AG10803 (cell line): Measurements from ENCODE around the gene TMOD1.

Source experiments
- DNase-seq: peaks from one replicate; pipeline ENCODE4 v3.0.0; 2010; ENCODE audit warnings: low read depth
- H3K4me3 ChIP-seq: 2 replicates; pipeline ENCODE4 v1.5.1; 2011; ENCODE audit warnings: mild to moderate bottlenecking, low read length, control low read depth
- TF ChIP-seq, protein P1 (sequence below): conservative IDR thresholded peaks from 2 replicates; pipeline ENCODE4 v1.5.1; 2011; ENCODE audit warnings: mild to moderate bottlenecking, low read length, control low read depth, inconsistent platforms

Gene TMOD1

DNA sequence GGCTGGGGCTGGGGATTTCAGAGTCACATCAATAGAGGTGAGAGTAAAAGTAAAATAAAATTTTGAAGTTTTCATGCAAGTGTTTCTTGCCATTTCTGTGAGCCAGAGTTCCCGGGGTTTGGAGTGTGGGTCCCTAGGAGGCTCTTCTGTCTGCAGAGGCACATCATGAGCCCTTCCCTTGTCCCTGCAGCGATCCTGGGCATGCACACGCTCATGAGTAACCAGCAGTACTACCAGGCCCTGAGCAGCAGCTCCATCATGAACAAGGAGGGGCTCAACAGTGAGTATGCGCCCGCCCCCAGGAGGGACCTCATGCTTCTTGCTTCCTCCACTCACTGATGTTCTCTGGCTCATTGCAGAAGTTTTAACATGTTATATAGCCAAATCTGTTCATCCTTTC, 61.1 kb downstream of the TMOD1 start:
- DNase-seq: no peak
- H3K4me3 ChIP-seq: no peak overlapping the region
- TF ChIP-seq, protein P1, sequence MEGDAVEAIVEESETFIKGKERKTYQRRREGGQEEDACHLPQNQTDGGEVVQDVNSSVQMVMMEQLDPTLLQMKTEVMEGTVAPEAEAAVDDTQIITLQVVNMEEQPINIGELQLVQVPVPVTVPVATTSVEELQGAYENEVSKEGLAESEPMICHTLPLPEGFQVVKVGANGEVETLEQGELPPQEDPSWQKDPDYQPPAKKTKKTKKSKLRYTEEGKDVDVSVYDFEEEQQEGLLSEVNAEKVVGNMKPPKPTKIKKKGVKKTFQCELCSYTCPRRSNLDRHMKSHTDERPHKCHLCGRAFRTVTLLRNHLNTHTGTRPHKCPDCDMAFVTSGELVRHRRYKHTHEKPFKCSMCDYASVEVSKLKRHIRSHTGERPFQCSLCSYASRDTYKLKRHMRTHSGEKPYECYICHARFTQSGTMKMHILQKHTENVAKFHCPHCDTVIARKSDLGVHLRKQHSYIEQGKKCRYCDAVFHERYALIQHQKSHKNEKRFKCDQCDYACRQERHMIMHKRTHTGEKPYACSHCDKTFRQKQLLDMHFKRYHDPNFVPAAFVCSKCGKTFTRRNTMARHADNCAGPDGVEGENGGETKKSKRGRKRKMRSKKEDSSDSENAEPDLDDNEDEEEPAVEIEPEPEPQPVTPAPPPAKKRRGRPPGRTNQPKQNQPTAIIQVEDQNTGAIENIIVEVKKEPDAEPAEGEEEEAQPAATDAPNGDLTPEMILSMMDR: no peak

DNA sequence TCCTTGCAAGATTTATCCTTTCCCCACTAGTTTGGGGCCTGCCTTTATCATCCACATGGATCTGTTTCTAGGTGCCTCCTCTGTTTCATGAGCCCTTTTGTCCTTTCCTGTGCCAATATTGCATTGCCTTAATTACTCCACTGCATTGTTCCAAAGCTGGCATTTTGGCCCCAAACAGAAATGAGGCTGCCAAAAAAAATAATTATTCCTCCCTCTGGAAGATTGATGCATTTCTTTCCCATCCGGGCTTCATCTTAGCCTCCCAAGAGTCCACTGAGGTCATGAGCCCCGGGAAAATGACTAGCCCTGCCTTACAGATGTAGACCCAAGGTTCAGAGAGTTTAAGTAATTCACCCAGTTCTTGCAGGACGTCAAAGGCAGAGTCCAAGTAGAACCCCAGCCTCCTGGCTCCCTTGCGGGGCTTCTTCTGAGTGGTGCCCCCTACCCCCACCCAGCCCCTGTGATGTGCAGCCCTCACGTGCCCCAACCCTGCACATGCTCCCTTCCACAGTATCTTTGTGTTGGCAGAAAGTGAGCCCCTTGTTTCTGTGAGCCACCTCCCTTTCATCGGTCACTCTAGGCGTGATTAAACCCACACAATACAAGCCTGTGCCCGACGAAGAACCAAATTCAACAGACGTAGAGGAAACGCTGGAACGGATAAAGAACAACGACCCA, 62.1 kb downstream of the TMOD1 start:
- DNase-seq: no peak
- no peak overlapping the region for H3K4me3 ChIP-seq

DNA sequence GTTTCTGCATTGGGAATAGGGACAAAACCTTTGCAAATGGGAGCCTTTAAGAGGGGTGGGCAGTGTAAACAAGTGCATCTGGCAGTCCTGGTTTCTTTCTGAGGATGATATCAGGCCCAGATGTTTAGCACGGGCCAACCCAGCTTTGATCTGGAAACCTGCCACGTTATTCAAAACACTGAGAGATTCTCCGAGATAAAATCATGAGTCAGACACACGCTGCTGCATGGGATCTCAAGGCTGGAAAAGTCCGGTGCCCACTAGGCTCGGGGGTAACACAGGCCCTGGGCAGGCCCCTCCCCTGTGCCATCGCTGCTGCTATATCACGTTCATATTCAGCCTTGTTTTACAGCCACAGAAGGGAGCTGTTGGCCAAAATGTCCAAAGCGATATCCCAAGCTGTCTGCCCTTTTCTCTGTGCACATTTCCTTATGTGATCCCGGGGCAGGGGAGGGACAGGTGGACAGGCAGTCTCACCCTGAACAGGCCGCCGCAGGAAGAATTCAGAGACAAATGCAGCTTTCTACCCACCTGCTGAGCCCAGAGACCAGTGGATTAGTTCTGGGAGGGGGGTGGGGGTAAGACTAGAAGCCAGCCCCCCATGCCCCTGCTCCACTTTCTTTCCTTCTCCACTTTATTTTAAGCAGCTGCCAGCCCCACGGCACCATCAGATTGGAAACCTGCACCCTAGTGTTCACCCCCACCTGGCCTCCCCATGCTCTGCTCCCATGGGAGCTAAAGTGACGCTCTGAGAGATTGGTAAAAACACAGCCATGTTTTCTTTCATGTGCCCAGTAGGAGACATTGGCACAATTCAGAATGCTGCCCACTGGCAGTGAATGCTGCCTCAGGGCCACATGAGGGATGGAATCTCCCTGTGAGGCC, 63.1 kb downstream of the TMOD1 start:
- H3K4me3 ChIP-seq: no peak overlapping the region
- DNase-seq: peak; percentile 45
- TF ChIP-seq, protein P1: no peak

More for the DNA sequence above, 62.1 kb downstream of the TMOD1 start:
- TF ChIP-seq, protein P1: no peak

DNA sequence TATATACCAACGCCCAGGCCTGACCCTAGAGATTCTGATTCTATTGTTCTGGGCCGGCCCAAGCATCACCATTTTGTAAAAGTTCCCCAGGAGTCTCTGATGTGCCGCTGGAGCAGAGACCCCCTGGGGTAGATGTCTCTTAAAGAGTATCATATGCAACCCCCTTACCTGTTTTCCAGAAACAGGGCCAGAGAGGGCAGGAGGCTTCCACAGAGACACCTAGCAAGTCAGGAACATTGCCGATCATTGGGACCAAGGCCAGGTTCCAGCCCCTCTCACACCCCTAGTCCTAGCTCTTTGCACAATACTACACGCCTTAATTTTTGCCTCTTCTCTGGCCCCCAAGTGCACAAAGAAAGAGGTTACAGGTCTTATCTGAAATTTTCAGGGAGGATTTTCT, 63.8 kb downstream of the TMOD1 start:
- TF ChIP-seq, protein P1: no peak
- H3K4me3 ChIP-seq: no peak overlapping the region
- no peak for DNase-seq

DNA sequence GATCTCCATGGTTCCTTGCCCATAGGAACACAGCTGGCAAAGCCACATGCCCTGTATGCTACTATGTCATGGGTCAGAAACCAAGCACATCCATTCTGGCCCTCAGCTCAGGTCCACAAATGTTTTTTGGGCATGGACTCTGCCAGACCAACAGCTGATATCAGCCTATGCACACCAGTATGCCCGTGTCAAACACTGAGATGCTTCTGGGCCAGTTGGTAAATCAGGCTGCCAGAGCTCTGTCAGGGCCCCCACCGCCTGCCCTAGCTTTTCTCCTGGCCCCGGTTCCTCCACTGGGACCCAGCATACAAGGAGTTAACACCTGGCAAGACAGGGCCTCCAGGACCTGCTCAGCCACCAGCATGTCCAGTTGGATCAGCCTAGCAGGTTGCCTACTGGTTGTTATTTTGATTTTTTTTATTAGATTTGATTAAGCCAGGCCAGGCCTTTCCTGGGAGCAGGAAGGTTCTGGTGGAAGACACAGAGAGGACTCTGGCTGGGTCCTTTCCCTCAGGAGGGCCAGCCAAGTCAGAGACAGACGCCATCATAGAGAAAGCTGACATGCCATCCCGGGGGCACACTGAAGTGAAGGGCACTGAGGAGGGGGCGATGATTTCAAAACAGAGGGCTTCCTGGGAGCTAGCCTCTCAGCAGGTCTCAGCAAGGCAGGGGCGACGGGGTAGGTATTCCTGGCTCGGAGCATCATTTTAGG, 65.9 kb downstream of the TMOD1 start:
- no peak overlapping the region for H3K4me3 ChIP-seq
- no peak for DNase-seq
- TF ChIP-seq, protein P1: no peak

DNA sequence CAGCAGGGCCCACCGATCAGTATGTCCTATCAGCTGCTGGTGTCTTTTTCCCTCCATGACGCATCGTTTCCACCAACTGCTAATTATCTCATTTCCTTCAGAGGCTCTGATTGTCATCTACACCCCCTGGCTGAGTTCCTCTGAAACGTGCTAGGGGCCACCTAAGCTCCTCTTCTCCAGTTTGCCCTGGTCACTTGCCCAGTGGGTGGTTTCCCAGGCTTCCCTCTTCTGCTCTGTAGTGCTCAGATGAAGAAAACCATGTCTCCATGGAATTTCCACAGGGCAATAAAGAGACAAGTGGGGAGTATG, 66.4 kb downstream of the TMOD1 start:
- H3K4me3 ChIP-seq: no peak overlapping the region
- TF ChIP-seq, protein P1: no peak
- no peak for DNase-seq
